Stimulated activated effector memory CD8-positive, alpha-beta T cell treated with anti-CD3 and anti-CD28 coated beads, Interleukin-12 subunit alpha, Interleukin-12 subunit beta, amount 100 ng/mL, for 72 hours (primary cell): ENCODE data around the gene RDM1.
"Not testable (repeated sequence)": the region's sequence is repeated elsewhere in the genome, so short reads cannot be mapped to it uniquely, and the experiment has no call there.

Experiments
- ATAC-seq: fragments of 150-1000 bp; cut with Tn5 transposase; 2 replicates; pipeline ENCODE4 v1.10.0; 2021
- DNase-seq, 2 donors: peaks; one replicate each; pipeline ENCODE4 v3.0.0; 2021 to 2022; ENCODE audit warnings: low spot score in 2 of 2
- H3K27ac Mint-ChIP-seq: one replicate; pipeline ENCODE4 v1.8.0; 2022; ENCODE audit warnings: mild to moderate bottlenecking, mixed read lengths
- H3K36me3 Mint-ChIP-seq: one replicate; pipeline ENCODE4 v1.8.0; 2022; ENCODE audit warnings: mild to moderate bottlenecking, mixed read lengths
- H3K4me1 Mint-ChIP-seq: one replicate; pipeline ENCODE4 v1.8.0; 2022; ENCODE audit warnings: mixed read lengths
- H3K4me3 Mint-ChIP-seq: one replicate; pipeline ENCODE4 v1.8.0; 2022; ENCODE audit warnings: mild to moderate bottlenecking, mixed read lengths
- H3K9me3 Mint-ChIP-seq: one replicate; pipeline ENCODE4 v1.8.0; 2022; ENCODE audit warnings: mixed read lengths

The RDM1 gene

GRCh38 chr17:35914354-35914753 lies 16.2 kb downstream of the RDM1 start:
- Mint-ChIP-seq H3K4me3 (no peak overlapping the region), H3K36me3 (no peaks in the 10 kb centered on the region), H3K4me1 (peaks cover 64% of the 10 kb centered on the region), H3K27ac (peak overlapping the region; percentile 64), H3K9me3 (no peaks in the 10 kb centered on the region)
- no peak for ATAC-seq
- no peak for DNase-seq

GRCh38 chr17:35913609-35914008 lies 17.0 kb downstream of the RDM1 start:
- no peak overlapping the region for H3K27ac Mint-ChIP-seq
- H3K4me3 Mint-ChIP-seq = no peak overlapping the region
- peaks cover 69% of the 10 kb centered on the region for H3K4me1 Mint-ChIP-seq
- no peaks in the 10 kb centered on the region for H3K9me3 Mint-ChIP-seq
- no peaks in the 10 kb centered on the region for H3K36me3 Mint-ChIP-seq
- no peak for ATAC-seq
- DNase-seq = no peak

- DNase-seq (no peak), ATAC-seq (peak; percentile 77)
- H3K36me3 Mint-ChIP-seq = no peaks in the 10 kb centered on the region
- peaks cover 70% of the 10 kb centered on the region for H3K4me1 Mint-ChIP-seq
- H3K9me3 Mint-ChIP-seq = no peaks in the 10 kb centered on the region
- no peak overlapping the region for H3K27ac Mint-ChIP-seq
- no peak overlapping the region for H3K4me3 Mint-ChIP-seq
These were observed 17.6 kb downstream of the RDM1 start for GRCh38 chr17:35912942-35913341.

- H3K36me3 Mint-ChIP-seq = no peaks in the 10 kb centered on the region
- no peak for ATAC-seq
- H3K9me3 Mint-ChIP-seq = no peaks in the 10 kb centered on the region
- peaks cover 73% of the 10 kb centered on the region for H3K4me1 Mint-ChIP-seq
- no peak for DNase-seq
- no peak overlapping the region for H3K4me3 Mint-ChIP-seq
- H3K27ac Mint-ChIP-seq = no peak overlapping the region
These were observed 18.1 kb downstream of the RDM1 start for GRCh38 chr17:35912339-35912912.

- ATAC-seq (no peak), DNase-seq (no peak)
- Mint-ChIP-seq H3K4me3 (no peak overlapping the region), H3K4me1 (peaks cover 56% of the 10 kb centered on the region), H3K36me3 (no peaks in the 10 kb centered on the region), H3K27ac (no peak overlapping the region), H3K9me3 (no peaks in the 10 kb centered on the region)
These were observed 21.2 kb downstream of the RDM1 start for GRCh38 chr17:35909408-35909807.

GRCh38 chr17:35907691-35908090 lies 22.9 kb downstream of the RDM1 start:
- H3K4me1 Mint-ChIP-seq = peaks cover 46% of the 10 kb centered on the region
- DNase-seq (no peak), ATAC-seq (no peak)
- H3K9me3 Mint-ChIP-seq = no peaks in the 10 kb centered on the region
- H3K36me3 Mint-ChIP-seq = no peaks in the 10 kb centered on the region
- no peak overlapping the region for H3K4me3 Mint-ChIP-seq
- H3K27ac Mint-ChIP-seq = no peak overlapping the region

GRCh38 chr17:35906926-35907637 lies 23.5 kb downstream of the RDM1 start:
- no peaks in the 10 kb centered on the region for H3K36me3 Mint-ChIP-seq

GRCh38 chr17:35906191-35906925 lies 24.2 kb downstream of the RDM1 start:
- Mint-ChIP-seq H3K4me1 (peaks cover 47% of the 10 kb centered on the region), H3K9me3 (no peaks in the 10 kb centered on the region), H3K4me3 (no peak overlapping the region), H3K36me3 (no peaks in the 10 kb centered on the region), H3K27ac (no peak overlapping the region)
- ATAC-seq (no peak), DNase-seq (no peak)

More at GRCh38 chr17:35906926-35907637, 23.5 kb downstream of the RDM1 start:
- ATAC-seq (no peak), DNase-seq (no peak)
- Mint-ChIP-seq H3K4me3 (no peak overlapping the region), H3K27ac (no peak overlapping the region), H3K4me1 (peaks cover 44% of the 10 kb centered on the region), H3K9me3 (no peaks in the 10 kb centered on the region)

- H3K36me3 Mint-ChIP-seq = no peaks in the 10 kb centered on the region
- H3K4me3 Mint-ChIP-seq = no peak overlapping the region
- DNase-seq (no peak), ATAC-seq (no peak)
- H3K27ac Mint-ChIP-seq = peak overlapping the region; percentile 57
- H3K4me1 Mint-ChIP-seq = peaks cover 52% of the 10 kb centered on the region
- no peaks in the 10 kb centered on the region for H3K9me3 Mint-ChIP-seq
These were observed 27.1 kb downstream of the RDM1 start for GRCh38 chr17:35903451-35903850.

- Mint-ChIP-seq H3K4me3 (peak overlapping the region; percentile 67), H3K27ac (peak overlapping the region; percentile 91), H3K36me3 (no peaks in the 10 kb centered on the region), H3K4me1 (peaks cover 51% of the 10 kb centered on the region), H3K9me3 (no peaks in the 10 kb centered on the region)
- ATAC-seq (no peak), DNase-seq (no peak)
These were observed 28.9 kb downstream of the RDM1 start for GRCh38 chr17:35901631-35902175.

- DNase-seq (no peak), ATAC-seq (no peak)
- peaks cover 5% of the 10 kb centered on the region for H3K36me3 Mint-ChIP-seq
- H3K27ac Mint-ChIP-seq = peak overlapping the region; percentile 91
- H3K4me1 Mint-ChIP-seq = peaks cover 59% of the 10 kb centered on the region
- H3K4me3 Mint-ChIP-seq = peak overlapping the region; percentile 67
- no peaks in the 10 kb centered on the region for H3K9me3 Mint-ChIP-seq
These were observed 29.7 kb downstream of the RDM1 start for GRCh38 chr17:35900708-35901480.

- H3K9me3 Mint-ChIP-seq = no peaks in the 10 kb centered on the region
- H3K36me3 Mint-ChIP-seq = peaks cover 7% of the 10 kb centered on the region
- ATAC-seq = no peak
- H3K27ac Mint-ChIP-seq = peak overlapping the region; percentile 91
- peaks cover 65% of the 10 kb centered on the region for H3K4me1 Mint-ChIP-seq
- peak overlapping the region; percentile 67 for H3K4me3 Mint-ChIP-seq
- no peak for DNase-seq
These were observed 30.3 kb downstream of the RDM1 start for GRCh38 chr17:35900280-35900679.

GRCh38 chr17:35898283-35899070 lies 32.1 kb downstream of the RDM1 start:
- peak; percentile 73 for ATAC-seq
- H3K27ac Mint-ChIP-seq = peak overlapping the region; percentile 91
- H3K9me3 Mint-ChIP-seq = no peaks in the 10 kb centered on the region
- peak overlapping the region; percentile 67 for H3K4me3 Mint-ChIP-seq
- H3K4me1 Mint-ChIP-seq = peaks cover 80% of the 10 kb centered on the region
- H3K36me3 Mint-ChIP-seq = peaks cover 7% of the 10 kb centered on the region
- peak in 1 of 2 donors; percentile 74 for DNase-seq

- Mint-ChIP-seq H3K4me1 (peaks cover 81% of the 10 kb centered on the region), H3K27ac (peak overlapping the region; percentile 91), H3K4me3 (peak overlapping the region; percentile 67)
- H3K9me3 Mint-ChIP-seq, H3K36me3 Mint-ChIP-seq, DNase-seq: not testable (repeated sequence)
- ATAC-seq = peak; percentile 43
These were observed 32.8 kb downstream of the RDM1 start for GRCh38 chr17:35897772-35898171.
